Colonic mucosa (tissue), 4 donors: ENCODE results near the gene WDR90. TPM values are rescaled to one million over a fixed set of nuclear protein-coding genes. Genes with fewer than 3 reads are reported as not detected.

Experiments
- DNase-seq: peaks from one replicate; pipeline ENCODE4 v3.0.0-alpha.2; 2020
- H3K27ac ChIP-seq: fragments of 200-600 bp; one replicate; pipeline ENCODE4 v1.8.0; 2021
- H3K27me3 ChIP-seq: fragments of 200-600 bp; one replicate; pipeline ENCODE4 v1.8.0; 2021
- H3K36me3 ChIP-seq: fragments of 200-600 bp; one replicate; pipeline ENCODE4 v1.8.0; 2021
- H3K4me1 ChIP-seq: fragments of 200-600 bp; one replicate; pipeline ENCODE4 v1.8.0; 2021; ENCODE audit warnings: mild to moderate bottlenecking
- H3K4me3 ChIP-seq: fragments of 200-600 bp; one replicate; pipeline ENCODE4 v1.8.0; 2021
- H3K9ac ChIP-seq, 2 donors: one replicate each; pipeline ENCODE4 v1.7.0; 2013; ENCODE audit warnings: control low read depth in 2 of 2, low read depth in 2 of 2, low read length in 2 of 2
- H3K9me3 ChIP-seq: fragments of 200-600 bp; one replicate; pipeline ENCODE4 v1.8.0; 2021
- intact Hi-C: fragments of 100-400 bp; cut with DNase I; formaldehyde crosslinking; loops from one replicate; pipeline ENCODE4 v1.14.1; 2022
- total RNA-seq, 2 donors: library from RNA; stranded (reverse); fragmentation: NEBNext Ultra II Directional in 1 of 2; extraction: Animal tissue kit (Norgen Biotek cat#: 25700) in 1 of 2; gene quantifications; one replicate each; pipeline ENCODE4 v1.2.1, GENCODE V29; 2021
- TF ChIP-seq, protein P1 (sequence below): fragments of 200-600 bp; IDR thresholded peaks from one replicate; pipeline ENCODE4 v1.8.0; 2022; ENCODE audit warnings: antibody characterized with exemption, mild to moderate bottlenecking
- donor health status: healthy.
- donor health status: DM: no; HTN: no; CAD: no.
- donor health status: DM: no; HTN: no; CAD: no.

WDR90 gene
- total RNA-seq, 2 donors from 2014 or later: 25.1 to 122 TPM

- H3K9me3 ChIP-seq: no peaks in the 10 kb centered on the region
- DNase-seq: no peak
- peak overlapping the region; percentile 75 for H3K27ac ChIP-seq
- intact Hi-C loops: no loop called here
- H3K4me1 ChIP-seq: peaks cover 6% of the 10 kb centered on the region
- peaks cover 23% of the 10 kb centered on the region for H3K36me3 ChIP-seq
- H3K4me3 ChIP-seq: peak overlapping the region; percentile 99
- no peaks in the 10 kb centered on the region for H3K27me3 ChIP-seq
- H3K9ac ChIP-seq: peak overlapping the region; percentile 91 to 93
- TF ChIP-seq, protein P1, sequence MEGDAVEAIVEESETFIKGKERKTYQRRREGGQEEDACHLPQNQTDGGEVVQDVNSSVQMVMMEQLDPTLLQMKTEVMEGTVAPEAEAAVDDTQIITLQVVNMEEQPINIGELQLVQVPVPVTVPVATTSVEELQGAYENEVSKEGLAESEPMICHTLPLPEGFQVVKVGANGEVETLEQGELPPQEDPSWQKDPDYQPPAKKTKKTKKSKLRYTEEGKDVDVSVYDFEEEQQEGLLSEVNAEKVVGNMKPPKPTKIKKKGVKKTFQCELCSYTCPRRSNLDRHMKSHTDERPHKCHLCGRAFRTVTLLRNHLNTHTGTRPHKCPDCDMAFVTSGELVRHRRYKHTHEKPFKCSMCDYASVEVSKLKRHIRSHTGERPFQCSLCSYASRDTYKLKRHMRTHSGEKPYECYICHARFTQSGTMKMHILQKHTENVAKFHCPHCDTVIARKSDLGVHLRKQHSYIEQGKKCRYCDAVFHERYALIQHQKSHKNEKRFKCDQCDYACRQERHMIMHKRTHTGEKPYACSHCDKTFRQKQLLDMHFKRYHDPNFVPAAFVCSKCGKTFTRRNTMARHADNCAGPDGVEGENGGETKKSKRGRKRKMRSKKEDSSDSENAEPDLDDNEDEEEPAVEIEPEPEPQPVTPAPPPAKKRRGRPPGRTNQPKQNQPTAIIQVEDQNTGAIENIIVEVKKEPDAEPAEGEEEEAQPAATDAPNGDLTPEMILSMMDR: no peak
Measured at GRCh38 chr16:668519-669171, 19.5 kb downstream of the WDR90 start.

- H3K36me3 ChIP-seq: peaks cover 23% of the 10 kb centered on the region
- DNase-seq: no peak
- H3K27ac ChIP-seq: no peak overlapping the region
- no peak overlapping the region for H3K9ac ChIP-seq
- TF ChIP-seq, protein P1: no peak
- no peak overlapping the region for H3K4me3 ChIP-seq
- peaks cover 7% of the 10 kb centered on the region for H3K4me1 ChIP-seq
- no peaks in the 10 kb centered on the region for H3K27me3 ChIP-seq
- intact Hi-C loops: no loop called here
- no peaks in the 10 kb centered on the region for H3K9me3 ChIP-seq
Measured at GRCh38 chr16:669666-670065, 20.5 kb downstream of the WDR90 start.

DNA sequence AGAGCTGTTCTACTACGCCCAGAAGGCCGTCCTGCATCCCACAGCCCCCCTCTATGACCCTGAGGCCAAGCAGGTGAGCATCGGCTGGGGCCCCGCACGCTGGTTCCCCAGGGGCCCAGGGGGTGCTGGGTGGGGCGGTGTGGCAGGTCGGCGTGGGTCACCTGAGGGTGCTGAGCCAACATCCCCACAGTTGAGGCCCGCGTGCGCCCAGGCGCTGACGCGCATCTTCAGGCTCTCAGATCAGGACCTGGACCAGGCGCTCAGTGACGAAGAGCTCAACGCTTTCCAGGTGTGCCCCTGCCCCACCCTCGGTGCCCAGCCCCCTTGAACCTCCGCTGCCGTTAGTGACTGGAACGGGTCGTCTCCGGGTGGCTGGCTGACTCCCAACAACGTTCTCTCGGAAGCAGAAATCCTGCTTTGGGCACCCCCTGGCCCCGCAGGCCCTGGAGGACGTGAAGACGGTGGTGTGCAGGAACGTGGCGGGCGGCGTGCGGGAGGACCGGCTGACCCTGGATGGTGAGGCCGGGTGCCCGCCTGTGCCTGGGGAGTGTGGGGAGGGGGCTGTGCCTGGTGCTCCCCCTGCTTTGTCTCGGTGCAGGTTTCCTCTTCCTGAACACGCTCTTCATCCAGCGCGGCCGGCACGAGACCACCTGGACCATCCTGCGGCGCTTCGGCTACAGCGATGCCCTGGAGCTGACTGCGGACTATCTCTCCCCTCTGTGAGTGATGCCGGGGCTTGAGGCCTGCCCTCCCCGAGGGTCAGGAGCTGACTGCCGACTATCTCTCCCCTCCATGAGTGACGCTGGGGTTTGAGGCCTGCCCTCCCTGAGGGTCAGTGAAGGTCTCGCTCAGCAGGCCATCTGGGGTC is 21.6 kb downstream of the WDR90 start:
- Histone ChIP-seq H3K27me3 (no peaks in the 10 kb centered on the region), H3K4me1 (peaks cover 14% of the 10 kb centered on the region), H3K4me3 (no peak overlapping the region), H3K27ac (no peak overlapping the region), H3K9ac (no peak overlapping the region), H3K36me3 (peaks cover 23% of the 10 kb centered on the region), H3K9me3 (no peaks in the 10 kb centered on the region)
- intact Hi-C loops: no loop called here
- DNase-seq: no peak
- TF ChIP-seq, protein P1: no peak

DNA sequence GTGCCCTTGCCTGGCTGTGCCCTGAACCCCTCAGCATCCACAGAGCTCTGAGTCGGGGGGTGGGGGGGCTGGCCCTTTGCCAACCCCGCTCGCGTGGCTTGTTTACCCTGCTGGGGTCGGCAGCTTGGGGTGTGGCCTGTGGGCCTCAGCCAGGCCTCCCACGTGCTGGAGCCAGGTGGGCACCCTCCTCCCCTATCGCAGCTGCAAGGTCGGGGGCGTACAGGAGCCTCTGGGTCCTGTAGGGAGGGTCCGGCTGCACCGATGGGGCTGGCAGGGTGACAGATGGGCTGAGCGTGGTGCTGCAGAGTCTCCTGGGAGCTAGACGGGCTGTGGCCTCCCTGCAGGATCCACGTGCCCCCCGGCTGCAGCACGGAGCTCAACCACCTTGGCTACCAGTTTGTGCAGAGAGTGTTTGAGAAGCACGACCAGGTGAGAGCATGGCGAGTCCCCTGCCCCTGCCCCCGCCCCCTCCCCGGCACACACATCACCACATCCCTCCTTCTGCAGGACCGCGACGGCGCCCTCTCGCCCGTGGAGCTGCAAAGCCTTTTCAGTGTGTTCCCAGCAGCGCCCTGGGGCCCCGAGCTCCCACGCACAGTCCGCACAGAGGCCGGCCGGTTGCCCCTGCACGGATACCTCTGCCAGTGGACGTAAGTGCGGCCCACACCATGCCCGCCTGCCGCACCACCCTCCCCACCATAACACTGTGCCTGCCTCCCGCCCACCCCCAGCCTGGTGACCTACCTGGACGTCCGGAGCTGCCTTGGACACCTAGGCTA is 22.4 kb downstream of the WDR90 start:
- Histone ChIP-seq H3K27me3 (no peaks in the 10 kb centered on the region), H3K27ac (no peak overlapping the region), H3K36me3 (peaks cover 23% of the 10 kb centered on the region), H3K9me3 (no peaks in the 10 kb centered on the region), H3K4me1 (peaks cover 19% of the 10 kb centered on the region), H3K9ac (no peak overlapping the region), H3K4me3 (no peak overlapping the region)
- intact Hi-C loops: no loop called here
- no peak for DNase-seq
- TF ChIP-seq, protein P1: no peak

- Histone ChIP-seq H3K36me3 (peaks cover 23% of the 10 kb centered on the region), H3K27ac (no peak overlapping the region), H3K9ac (no peak overlapping the region), H3K4me1 (peaks cover 19% of the 10 kb centered on the region), H3K9me3 (no peaks in the 10 kb centered on the region), H3K27me3 (no peaks in the 10 kb centered on the region), H3K4me3 (no peak overlapping the region)
- no peak for DNase-seq
- TF ChIP-seq, protein P1: no peak
- intact Hi-C loops: no loop called here
Measured at GRCh38 chr16:672371-672770, 23.2 kb downstream of the WDR90 start.
